HG03342 (cell line): Measurements from ENCODE around the gene TGFB2.

Experiments
- ATAC-seq: cut with Tn5 transposase; IDR thresholded peaks from one replicate; pipeline ENCODE4 v1.9.1; 2021; ENCODE audit warnings: mild to moderate bottlenecking, moderate library complexity; ENCODE audit not compliant: unreplicated experiment

Gene TGFB2

GRCh38 chr1:218415726-218416125, 70.6 kb downstream of the TGFB2 start:
- no peak for ATAC-seq

- ATAC-seq, result no peak
These were observed 76.4 kb downstream of the TGFB2 start for GRCh38 chr1:218421531-218421930.

GRCh38 chr1:218424502-218424901, 79.4 kb downstream of the TGFB2 start:
- ATAC-seq, result no peak

GRCh38 chr1:218425647-218426342, 80.7 kb downstream of the TGFB2 start:
- ATAC-seq, result no peak

GRCh38 chr1:218426343-218426657, 81.2 kb downstream of the TGFB2 start:
- no peak for ATAC-seq

GRCh38 chr1:218429301-218429700, 84.2 kb downstream of the TGFB2 start:
- no peak for ATAC-seq

GRCh38 chr1:218430346-218430745, 85.2 kb downstream of the TGFB2 start:
- no peak for ATAC-seq

- no peak for ATAC-seq
These were observed 85.7 kb downstream of the TGFB2 start for GRCh38 chr1:218430822-218431221.

GRCh38 chr1:218431476-218431875, 86.3 kb downstream of the TGFB2 start:
- ATAC-seq, result no peak

- no peak for ATAC-seq
These were observed 88.6 kb downstream of the TGFB2 start for GRCh38 chr1:218433744-218434143.

GRCh38 chr1:218435528-218435927, 90.4 kb downstream of the TGFB2 start:
- no peak for ATAC-seq

- no peak for ATAC-seq
These were observed 91.2 kb downstream of the TGFB2 start for GRCh38 chr1:218436346-218436745.

- ATAC-seq, result no peak
These were observed 91.9 kb downstream of the TGFB2 start for GRCh38 chr1:218436997-218437396.

- no peak for ATAC-seq
These were observed 94.6 kb downstream of the TGFB2 start for GRCh38 chr1:218439541-218440295.

- ATAC-seq, result no peak
These were observed 98.1 kb downstream of the TGFB2 start for GRCh38 chr1:218443255-218443654.

- ATAC-seq, result no peak
These were observed 99.0 kb downstream of the TGFB2 start for GRCh38 chr1:218444173-218444572.

- ATAC-seq, result no peak
These were observed 99.5 kb downstream of the TGFB2 start for GRCh38 chr1:218444588-218444987.

- ATAC-seq, result no peak
These were observed 102.0 kb downstream of the TGFB2 start for GRCh38 chr1:218447010-218447689.

- no peak for ATAC-seq
These were observed 106.3 kb downstream of the TGFB2 start for GRCh38 chr1:218451415-218451814.

- no peak for ATAC-seq
These were observed 109.7 kb downstream of the TGFB2 start for GRCh38 chr1:218454700-218455282.

- peak; percentile 46 for ATAC-seq
These were observed 111.3 kb downstream of the TGFB2 start for GRCh38 chr1:218456444-218456843.

GRCh38 chr1:218459450-218459849, 114.3 kb downstream of the TGFB2 start:
- ATAC-seq, result no peak
